ENCODE data around the gene NPHS1.

- TF ChIP-seq POLR2AphosphoS5 (IDR thresholded peaks at IDR 0.05; ENCODE audit: borderline replicate concordance, low read depth, low read length) (no peak), EZH2 (IDR thresholded peaks at IDR 0.05) (no peak), FOXP2 (optimal IDR thresholded peaks at IDR 0.05; ENCODE audit: control extremely low read depth, extremely low read length, insufficient read depth) (no peak)
Measured at GRCh38 chr19:35863018-35863417, 10.7 kb upstream of the NPHS1 start.

Data from SK-N-MC (cell line).